ENCODE data around the gene C16orf86. TPM values are rescaled to one million over a fixed set of nuclear protein-coding genes. Genes with fewer than 3 reads are reported as not detected.

The C16orf86 gene
- total RNA-seq: 3.9 TPM

GRCh38 chr16:67666559-67667452 lies at the start of gene C16orf86, which contains the start of gene ENKD1:
Gene C16orf86 (plus strand): TSS chr16:67666814. CDS start chr16:67666971, 157 bp downstream.
Gene ENKD1 (minus strand): TSS chr16:67666750. CDS start chr16:67666442, 308 bp downstream.

GRCh38 chr16:67659675-67660563 lies 6.7 kb upstream of the C16orf86 start, which contains the start of gene ACD:
Gene ACD (minus strand): TSS chr16:67660260. CDS start chr16:67660220, 40 bp downstream.

GRCh38 chr16:67660564-67661028 lies 6.0 kb upstream of the C16orf86 start, which contains the start of gene PARD6A:
Gene PARD6A (plus strand): TSS chr16:67660960. CDS start chr16:67661039, 79 bp downstream.

Other genes starting within 250 kb of the C16orf86 start
- 198 TPM for gene HSD11B2, start 235.7 kb upstream of the C16orf86 start, total RNA-seq
- 91.1 TPM for gene ATP6V0D1, start 185.7 kb upstream of the C16orf86 start, total RNA-seq
- 0.47 TPM for gene AGRP, start 183.3 kb upstream of the C16orf86 start, total RNA-seq
- 55.6 TPM for gene RIPOR1, start 138.0 kb upstream of the C16orf86 start, total RNA-seq
- 49.9 TPM for gene CTCF, start 104.3 kb upstream of the C16orf86 start, total RNA-seq
- 0.64 TPM for gene CARMIL2, start 21.7 kb upstream of the C16orf86 start, total RNA-seq
- gene ACD, start 6.6 kb upstream of the C16orf86 start, total RNA-seq: 20.1 TPM
- gene PARD6A, start 5.9 kb upstream of the C16orf86 start, total RNA-seq: 3.9 TPM
- 18.1 TPM for gene ENKD1, start 64 bp upstream of the C16orf86 start, total RNA-seq
- 18.4 TPM for gene GFOD2, start 52.5 kb downstream of the C16orf86 start, total RNA-seq
- gene RANBP10, start 139.7 kb downstream of the C16orf86 start, total RNA-seq: 18.7 TPM
- 5.4 TPM for gene TSNAXIP1, start 140.1 kb downstream of the C16orf86 start, total RNA-seq
- gene THAP11, start 175.5 kb downstream of the C16orf86 start, total RNA-seq: 37.0 TPM
- gene NUTF2, start 180.1 kb downstream of the C16orf86 start, total RNA-seq: 115 TPM
- gene CENPT, start 180.9 kb downstream of the C16orf86 start, total RNA-seq: 39.8 TPM
- 82.0 TPM for gene EDC4, start 206.2 kb downstream of the C16orf86 start, total RNA-seq
- gene NRN1L, start 218.1 kb downstream of the C16orf86 start, total RNA-seq: 1.2 TPM
- gene PSKH1, start 226.4 kb downstream of the C16orf86 start, total RNA-seq: 26.0 TPM

Measured in metanephros (tissue), 1 donor.